ENCODE measurements around the gene HEMK1. TPM values are rescaled to one million over a fixed set of nuclear protein-coding genes. Genes with fewer than 3 reads are reported as not detected.

HEMK1 gene
- total and polyA plus RNA-seq, 8 donors: 23.5 to 27.6 (median 25.0) TPM

- intact Hi-C loops (cut with DNase I): no loop called here
- H3K27ac ChIP-seq: peak overlapping the region; percentile 69 to 98
These were observed 23.2 kb downstream of the HEMK1 start for GRCh38 chr3:50592568-50592967.

DNA sequence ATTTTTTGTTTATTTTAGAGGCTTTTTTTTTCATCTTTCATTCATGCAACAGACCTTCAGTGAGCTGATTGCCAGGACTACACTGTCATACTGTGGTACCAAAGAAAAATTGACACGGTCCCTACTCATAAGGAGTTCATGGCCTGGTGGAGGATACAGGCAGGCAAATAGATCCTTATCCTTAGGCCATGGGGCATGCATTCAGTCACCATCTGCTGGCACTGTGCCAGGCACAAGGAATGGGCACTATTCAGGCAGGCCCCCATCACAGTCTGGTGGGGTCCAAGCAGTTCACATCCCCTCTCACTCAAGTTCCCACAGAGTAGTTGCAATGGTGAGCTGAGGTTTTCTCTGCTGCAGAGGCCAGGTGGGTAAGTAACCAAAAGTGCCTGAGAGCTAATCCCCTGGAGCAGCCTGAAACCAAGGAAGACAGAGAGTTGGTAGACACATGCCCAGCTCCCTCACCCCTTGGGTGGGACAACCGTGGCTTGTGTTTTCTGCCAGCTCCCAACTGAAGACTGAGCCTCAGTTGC is 25.0 kb downstream of the HEMK1 start:
- TF ChIP-seq CTCF (IDR thresholded peaks at IDR 0.05): no peak
- H3K27me3 ChIP-seq: no peaks in the 10 kb centered on the region
- H3K9me3 ChIP-seq: no peaks in the 10 kb centered on the region
- no peaks in the 10 kb centered on the region for H3K36me3 ChIP-seq
- no peak overlapping the region for H3K27ac ChIP-seq
- DNase-seq (peak in 1 of 4 donors; percentile 27), ATAC-seq (no peak)
- no peak overlapping the region for H3K4me3 ChIP-seq
- H3K4me1 ChIP-seq: peaks cover 12 to 53% of the 10 kb centered on the region in 2 donors
- intact Hi-C loops (cut with DNase I): no loop called here

More at GRCh38 chr3:50592568-50592967, 23.2 kb downstream of the HEMK1 start:
- Histone ChIP-seq H3K9me3 (no peaks in the 10 kb centered on the region), H3K4me1 (peaks cover 12 to 66% of the 10 kb centered on the region in 2 donors), H3K36me3 (no peaks in the 10 kb centered on the region), H3K27me3 (no peaks in the 10 kb centered on the region), H3K4me3 (peak overlapping the region in 1 of 2 donors; percentile 0)
- no peak for TF ChIP-seq CTCF (IDR thresholded peaks at IDR 0.05)
- ATAC-seq (peak; percentile 75), DNase-seq (peak in 2 of 4 donors; percentile 78 to 85)

- H3K27me3 ChIP-seq: no peaks in the 10 kb centered on the region
- intact Hi-C loops (cut with DNase I): no loop called here
- ATAC-seq (no peak), DNase-seq (peak in 1 of 4 donors; percentile 35)
- no peaks in the 10 kb centered on the region for H3K9me3 ChIP-seq
- TF ChIP-seq CTCF (IDR thresholded peaks at IDR 0.05): no peak
- H3K36me3 ChIP-seq: peaks cover 0 to 6% of the 10 kb centered on the region in 2 donors
- no peak overlapping the region for H3K4me3 ChIP-seq
- H3K4me1 ChIP-seq: peaks cover 30 to 55% of the 10 kb centered on the region in 2 donors
- H3K27ac ChIP-seq: peak overlapping the region; percentile 13 to 98
These were observed 29.9 kb downstream of the HEMK1 start for GRCh38 chr3:50599115-50599715.

- peak in 1 of 4 donors; percentile 69 for DNase-seq
- TF ChIP-seq CTCF (IDR thresholded peaks at IDR 0.05): no peak
- H3K9me3 ChIP-seq: no peaks in the 10 kb centered on the region
- H3K4me1 ChIP-seq: peaks cover 35 to 56% of the 10 kb centered on the region in 2 donors
- no peak overlapping the region for H3K4me3 ChIP-seq
- no peaks in the 10 kb centered on the region for H3K27me3 ChIP-seq
- no peak for ATAC-seq
- intact Hi-C loops (cut with DNase I): no loop called here
- peaks cover 0 to 11% of the 10 kb centered on the region in 2 donors for H3K36me3 ChIP-seq
- H3K27ac ChIP-seq: peak overlapping the region; percentile 94 to 98
These were observed 30.4 kb downstream of the HEMK1 start for GRCh38 chr3:50599716-50600118.

- H3K36me3 ChIP-seq: peaks cover 0 to 15% of the 10 kb centered on the region in 2 donors
- H3K4me3 ChIP-seq: no peak overlapping the region
- H3K27ac ChIP-seq: peak overlapping the region; percentile 94 to 98
- TF ChIP-seq CTCF (IDR thresholded peaks at IDR 0.05): no peak
- intact Hi-C loops (cut with DNase I): no loop called here
- no peaks in the 10 kb centered on the region for H3K27me3 ChIP-seq
- H3K4me1 ChIP-seq: peaks cover 39 to 61% of the 10 kb centered on the region in 2 donors
- H3K9me3 ChIP-seq: no peaks in the 10 kb centered on the region
- DNase-seq: peak in 1 of 4 donors; percentile 81
- no peak for ATAC-seq
These were observed 30.9 kb downstream of the HEMK1 start for GRCh38 chr3:50600141-50600753.

Measured in left lung (tissue), 10 donors.